Activated CD4-positive, alpha-beta T cell treated with anti-CD3 and anti-CD28 coated beads for 36 hours (primary cell): ENCODE measurements around the gene TEX36. TPM values are rescaled to one million over a fixed set of nuclear protein-coding genes. Genes with fewer than 3 reads are reported as not detected.
"Not testable (repeated sequence)": the region's sequence is repeated elsewhere in the genome, so short reads cannot be mapped to it uniquely, and the experiment has no call there.

ENCODE experiments used
- ATAC-seq: fragments of 200-7000 bp; cut with Tn5 transposase; one replicate; pipeline ENCODE4 v1.10.0; 2021; ENCODE audit warnings: mild to moderate bottlenecking, moderate library complexity
- CTCF ChIA-PET: fragments of 350-600 bp; sonication (Branson Sonifier 250); formaldehyde crosslinking; loops from one replicate; lab custom pipeline; 2021; ENCODE audit warnings: antibody characterized with exemption; lab: Charles Lee
- POLR2A ChIA-PET: fragments of 350-600 bp; sonication (Branson Sonifier 250); formaldehyde crosslinking; loops from one replicate; lab custom pipeline; 2021; ENCODE audit warnings: antibody characterized with exemption, inconsistent platforms; lab: Charles Lee
- DNase-seq: peaks from one replicate; pipeline ENCODE4 v3.0.0-alpha.2; 2020
- H3K27ac Mint-ChIP-seq: one replicate; pipeline ENCODE4 v1.8.0; 2021; ENCODE audit warnings: mixed read lengths
- H3K27me3 Mint-ChIP-seq: one replicate; pipeline ENCODE4 v1.8.0; 2021; ENCODE audit warnings: mixed read lengths
- H3K36me3 Mint-ChIP-seq: one replicate; pipeline ENCODE4 v1.8.0; 2021; ENCODE audit warnings: low read depth, mixed read lengths
- H3K4me1 Mint-ChIP-seq: one replicate; pipeline ENCODE4 v1.8.0; 2021; ENCODE audit warnings: mixed read lengths
- H3K4me3 Mint-ChIP-seq: one replicate; pipeline ENCODE4 v1.8.0; 2021; ENCODE audit warnings: mild to moderate bottlenecking, moderate library complexity, mixed read lengths
- H3K9me3 Mint-ChIP-seq: one replicate; pipeline ENCODE4 v1.8.0; 2021; ENCODE audit warnings: low read depth, mixed read lengths
- intact Hi-C, 2 experiments: fragments of 100-400 bp; cut with DNase I in 1 of 2; cut with micrococcal nuclease in 1 of 2; formaldehyde crosslinking; loops; one replicate each; pipeline versions ENCODE4 v1.14.2 to v1.15.1; 2022 to 2024; cut with DNase I, micrococcal nuclease
- total RNA-seq, 2 experiments: library from RNA; stranded (reverse); gene quantifications; one replicate each; pipeline ENCODE4 v1.2.3, GENCODE V29; 2021

TEX36 gene
- total RNA-seq, 2 experiments from 2014 or later = not detected

GRCh38 chr10:125656523-125656922 lies 26.4 kb downstream of the TEX36 start:
- Mint-ChIP-seq H3K9me3 (no peaks in the 10 kb centered on the region), H3K36me3 (no peaks in the 10 kb centered on the region), H3K4me3 (no peak overlapping the region), H3K27me3 (peaks cover 4% of the 10 kb centered on the region), H3K27ac (no peak overlapping the region), H3K4me1 (no peaks in the 10 kb centered on the region)
- ATAC-seq = no peak
- DNase-seq = no peak
- POLR2A ChIA-PET = no interaction called here
- CTCF ChIA-PET = no interaction called here
- intact Hi-C loops = no loop called here

- intact Hi-C loops, CTCF ChIA-PET, POLR2A ChIA-PET: not testable (repeated sequence)
Measured at GRCh38 chr10:125653113-125653512, 29.9 kb downstream of the TEX36 start.

DNA sequence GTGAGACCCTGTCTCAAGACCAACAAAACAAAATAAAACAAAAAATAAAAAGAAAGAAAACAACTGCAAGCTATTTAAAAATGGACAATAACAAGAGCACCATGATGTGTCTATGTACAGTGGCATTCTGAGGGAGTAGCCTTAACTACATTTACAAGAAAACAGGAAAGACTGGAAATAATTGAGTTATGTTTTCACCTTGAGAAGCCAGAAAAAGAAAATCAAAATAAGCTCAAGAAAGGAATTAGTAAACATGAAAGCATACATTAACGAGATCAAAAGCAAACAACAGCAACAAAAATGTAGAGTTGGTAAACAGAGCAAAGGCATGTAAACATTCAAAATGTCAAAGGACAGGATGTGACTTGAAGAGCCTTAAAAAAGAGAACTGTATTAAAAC lies 36.7 kb downstream of the TEX36 start:
- DNase-seq (no peak), ATAC-seq (no peak)
- no peaks in the 10 kb centered on the region for H3K4me1 Mint-ChIP-seq
- H3K4me3 Mint-ChIP-seq = no peak overlapping the region
- no peak overlapping the region for H3K27ac Mint-ChIP-seq
- peaks cover 2% of the 10 kb centered on the region for H3K9me3 Mint-ChIP-seq
- CTCF ChIA-PET = no interaction called here
- intact Hi-C loops = no loop called here
- no peaks in the 10 kb centered on the region for H3K36me3 Mint-ChIP-seq
- POLR2A ChIA-PET = no interaction called here
- H3K27me3 Mint-ChIP-seq = peaks cover 5% of the 10 kb centered on the region

More at GRCh38 chr10:125653113-125653512, 29.9 kb downstream of the TEX36 start:
- H3K27ac Mint-ChIP-seq, DNase-seq, H3K4me3 Mint-ChIP-seq, H3K27me3 Mint-ChIP-seq, H3K4me1 Mint-ChIP-seq, ATAC-seq, H3K9me3 Mint-ChIP-seq, H3K36me3 Mint-ChIP-seq: not testable (repeated sequence)

GRCh38 chr10:125641398-125641797 lies 41.6 kb downstream of the TEX36 start:
- H3K36me3 Mint-ChIP-seq = no peaks in the 10 kb centered on the region
- intact Hi-C loops = no loop called here
- no peaks in the 10 kb centered on the region for H3K9me3 Mint-ChIP-seq
- DNase-seq (no peak), ATAC-seq (no peak)
- ChIA-PET POLR2A (no interaction called here), CTCF (no interaction called here)
- no peak overlapping the region for H3K27ac Mint-ChIP-seq
- no peaks in the 10 kb centered on the region for H3K4me1 Mint-ChIP-seq
- no peak overlapping the region for H3K4me3 Mint-ChIP-seq
- H3K27me3 Mint-ChIP-seq = peaks cover 18% of the 10 kb centered on the region

DNA sequence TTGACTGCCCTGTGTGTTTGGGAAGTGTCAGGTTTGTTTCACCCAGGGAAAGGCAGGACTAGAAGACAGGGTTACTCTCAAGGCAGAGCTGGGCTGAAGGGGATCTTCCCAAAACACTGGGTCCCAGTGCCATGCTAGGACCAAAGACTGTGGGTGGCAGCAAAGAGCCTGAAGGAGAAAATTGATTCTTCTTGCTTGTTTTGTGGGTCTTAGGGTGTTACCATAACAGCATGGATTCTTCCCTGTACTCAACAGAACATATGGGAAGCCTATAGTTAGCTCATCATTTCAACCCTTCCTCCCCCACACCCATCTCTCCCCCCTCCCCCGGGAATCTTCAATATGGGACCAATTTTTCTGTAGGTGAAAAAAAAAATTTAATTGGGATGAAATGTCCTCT lies 42.3 kb downstream of the TEX36 start:
- Mint-ChIP-seq H3K4me3 (no peak overlapping the region), H3K4me1 (no peaks in the 10 kb centered on the region), H3K9me3 (no peaks in the 10 kb centered on the region), H3K27me3 (peaks cover 18% of the 10 kb centered on the region), H3K27ac (no peak overlapping the region), H3K36me3 (no peaks in the 10 kb centered on the region)
- no peak for DNase-seq
- intact Hi-C loops = no loop called here
- CTCF ChIA-PET = no interaction called here
- POLR2A ChIA-PET = no interaction called here
- ATAC-seq = no peak

GRCh38 chr10:125639846-125640245 lies 43.1 kb downstream of the TEX36 start:
- H3K9me3 Mint-ChIP-seq = no peaks in the 10 kb centered on the region
- DNase-seq (no peak), ATAC-seq (no peak)
- no peak overlapping the region for H3K27ac Mint-ChIP-seq
- no peaks in the 10 kb centered on the region for H3K36me3 Mint-ChIP-seq
- POLR2A ChIA-PET = no interaction called here
- intact Hi-C loops = no loop called here
- CTCF ChIA-PET = no interaction called here
- peaks cover 18% of the 10 kb centered on the region for H3K27me3 Mint-ChIP-seq
- no peak overlapping the region for H3K4me3 Mint-ChIP-seq
- H3K4me1 Mint-ChIP-seq = no peaks in the 10 kb centered on the region

DNA sequence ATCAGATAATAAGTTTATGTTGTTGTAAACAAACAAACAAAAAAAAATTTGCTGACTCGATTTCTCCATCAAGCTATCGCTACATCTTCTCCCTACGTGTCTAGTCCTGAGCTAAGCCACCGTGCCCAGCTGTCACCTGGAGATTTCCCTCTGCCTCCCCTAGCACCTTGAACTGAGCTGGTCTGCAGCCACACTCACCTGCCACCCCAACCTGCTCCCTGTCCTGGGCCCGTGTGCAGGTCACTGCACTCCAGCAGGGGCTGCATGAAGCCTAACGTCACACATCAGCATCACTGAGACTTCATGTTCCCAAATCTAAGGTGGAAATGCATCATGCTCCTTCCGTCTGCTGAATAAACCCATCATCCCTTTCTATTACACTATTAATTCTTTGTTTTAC lies 44.4 kb downstream of the TEX36 start:
- Mint-ChIP-seq H3K27me3 (peaks cover 16% of the 10 kb centered on the region), H3K9me3 (no peaks in the 10 kb centered on the region), H3K36me3 (no peaks in the 10 kb centered on the region), H3K27ac (no peak overlapping the region), H3K4me1 (no peaks in the 10 kb centered on the region), H3K4me3 (no peak overlapping the region)
- ChIA-PET POLR2A (no interaction called here), CTCF (interaction anchor here (1.1 kb wide), 1 partner anchor 10 kb away, joined by 3 read pairs; no protein-coding TSS in a partner anchor)
- intact Hi-C loops = no loop called here
- DNase-seq (no peak), ATAC-seq (no peak)

- Mint-ChIP-seq H3K4me3 (no peak overlapping the region), H3K9me3 (no peaks in the 10 kb centered on the region), H3K36me3 (no peaks in the 10 kb centered on the region), H3K4me1 (no peaks in the 10 kb centered on the region), H3K27me3 (peaks cover 13% of the 10 kb centered on the region), H3K27ac (no peak overlapping the region)
- ChIA-PET POLR2A (no interaction called here), CTCF (interaction anchor here (1.1 kb wide), 1 partner anchor 9 kb away, joined by 3 read pairs; no protein-coding TSS in a partner anchor)
- intact Hi-C loops = no loop called here
- no peak for ATAC-seq
- no peak for DNase-seq
Measured at GRCh38 chr10:125637496-125637895, 45.5 kb downstream of the TEX36 start.

- CTCF ChIA-PET = no interaction called here
- Mint-ChIP-seq H3K27ac (no peak overlapping the region), H3K27me3 (peaks cover 10% of the 10 kb centered on the region), H3K4me1 (no peaks in the 10 kb centered on the region), H3K4me3 (no peak overlapping the region), H3K36me3 (no peaks in the 10 kb centered on the region), H3K9me3 (no peaks in the 10 kb centered on the region)
- POLR2A ChIA-PET = no interaction called here
- intact Hi-C loops = no loop called here
- no peak for DNase-seq
- no peak for ATAC-seq
Measured at GRCh38 chr10:125634606-125635005, 48.4 kb downstream of the TEX36 start.

DNA sequence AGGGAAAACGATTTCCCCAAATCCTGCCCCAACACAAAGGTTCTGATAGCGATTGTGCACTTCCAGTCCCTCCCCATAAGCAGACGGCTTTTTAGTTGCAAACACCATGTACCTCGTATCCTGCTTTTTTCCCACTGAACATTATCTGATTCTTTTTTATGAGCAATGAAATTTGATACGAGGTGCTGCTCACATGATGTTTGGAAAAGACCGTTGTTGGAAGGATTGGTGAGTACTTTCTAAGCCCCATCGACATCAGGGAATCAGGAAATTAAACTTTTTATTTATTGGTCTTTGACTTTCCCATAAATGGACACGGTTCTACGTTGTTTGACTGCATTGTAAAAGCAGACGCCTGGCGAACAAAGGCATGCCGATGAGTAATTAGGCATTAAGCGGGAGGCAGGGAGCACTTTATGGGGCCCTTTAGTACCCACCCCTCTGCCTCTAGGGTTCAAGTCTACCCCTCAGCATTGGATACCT lies 49.4 kb downstream of the TEX36 start:
- DNase-seq = no peak
- Mint-ChIP-seq H3K4me3 (no peak overlapping the region), H3K27ac (no peak overlapping the region), H3K27me3 (peaks cover 9% of the 10 kb centered on the region), H3K4me1 (no peaks in the 10 kb centered on the region), H3K36me3 (no peaks in the 10 kb centered on the region), H3K9me3 (no peaks in the 10 kb centered on the region)
- no peak for ATAC-seq
- POLR2A ChIA-PET = no interaction called here
- intact Hi-C loops = no loop called here
- CTCF ChIA-PET = no interaction called here

- ATAC-seq (no peak), DNase-seq (no peak)
- POLR2A ChIA-PET = no interaction called here
- intact Hi-C loops = no loop called here
- Mint-ChIP-seq H3K4me3 (no peak overlapping the region), H3K27ac (no peak overlapping the region), H3K27me3 (peaks cover 1% of the 10 kb centered on the region), H3K9me3 (no peaks in the 10 kb centered on the region), H3K4me1 (no peaks in the 10 kb centered on the region), H3K36me3 (no peaks in the 10 kb centered on the region)
- CTCF ChIA-PET = no interaction called here
Measured at GRCh38 chr10:125631806-125632205, 51.2 kb downstream of the TEX36 start.

DNA sequence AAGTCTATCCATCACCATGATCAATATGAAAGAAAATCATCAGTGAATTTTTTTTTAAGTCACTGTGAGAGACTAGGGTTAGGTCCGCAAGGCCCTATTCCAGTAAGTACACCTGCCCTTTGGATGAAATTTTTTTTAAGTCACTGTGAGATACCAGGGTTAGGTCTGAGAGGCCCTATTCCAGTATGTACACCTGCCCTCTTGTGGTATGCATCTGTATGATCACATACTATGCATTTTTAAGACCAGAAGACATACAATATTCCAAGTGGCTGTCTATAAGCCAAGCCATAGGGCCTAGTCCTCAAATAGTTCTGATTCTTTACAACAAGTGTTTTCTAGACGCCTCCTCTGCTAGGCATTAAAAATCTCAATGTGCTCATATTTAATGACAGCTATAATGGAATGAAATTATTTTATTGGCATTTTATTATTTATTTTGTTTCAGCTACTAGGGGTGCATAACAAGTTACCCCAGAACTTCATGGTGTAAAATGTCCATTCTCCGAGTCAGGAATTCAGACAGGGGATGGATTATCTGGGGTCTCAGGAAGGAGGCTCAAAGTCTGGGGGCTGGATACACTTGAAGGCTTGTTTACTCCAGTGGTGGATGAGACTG lies 53.1 kb downstream of the TEX36 start:
- no peak overlapping the region for H3K4me3 Mint-ChIP-seq
- CTCF ChIA-PET = no interaction called here
- peaks cover 9% of the 10 kb centered on the region for H3K27me3 Mint-ChIP-seq
- DNase-seq (no peak), ATAC-seq (no peak)
- no peaks in the 10 kb centered on the region for H3K4me1 Mint-ChIP-seq
- POLR2A ChIA-PET = no interaction called here
- intact Hi-C loops = no loop called here
- H3K36me3 Mint-ChIP-seq = no peaks in the 10 kb centered on the region
- no peak overlapping the region for H3K27ac Mint-ChIP-seq
- no peaks in the 10 kb centered on the region for H3K9me3 Mint-ChIP-seq
